HuH-7 (cell line): Measurements from ENCODE around the gene ICAM1.

Experiments
- DNase-seq: peaks from one replicate; pipeline ENCODE4 v3.0.0; 2011; ENCODE audit warnings: low spot score

Gene ICAM1

GRCh38 chr19:10321874-10322835, 51.2 kb downstream of the ICAM1 start:
- no peak for DNase-seq

GRCh38 chr19:10325732-10326131, 54.8 kb downstream of the ICAM1 start:
- no peak for DNase-seq

GRCh38 chr19:10327793-10328192, 56.9 kb downstream of the ICAM1 start:
- no peak for DNase-seq

- DNase-seq, result no peak
These were observed 57.9 kb downstream of the ICAM1 start for GRCh38 chr19:10328558-10329429.

- DNase-seq, result no peak
These were observed 58.6 kb downstream of the ICAM1 start for GRCh38 chr19:10329555-10329954.

GRCh38 chr19:10332158-10332964, 61.4 kb downstream of the ICAM1 start:
- DNase-seq, result no peak

GRCh38 chr19:10332965-10333757, 62.2 kb downstream of the ICAM1 start, which contains the start of gene RAVER1:
RAVER1 (minus strand) TSS chr19:10333529; CDS start chr19:10333507, 22 bp downstream.
- peak; percentile 96 for DNase-seq

- DNase-seq, result no peak
These were observed 63.1 kb downstream of the ICAM1 start for GRCh38 chr19:10333758-10334587.

GRCh38 chr19:10334588-10335351, 63.9 kb downstream of the ICAM1 start:
- peak; percentile 85 for DNase-seq

- DNase-seq, result no peak
These were observed 64.5 kb downstream of the ICAM1 start for GRCh38 chr19:10335352-10335985.
